AG04449 (cell line): ENCODE results near the gene ANXA6.

Experiments
- CTCF ChIA-PET: fragments of 350-600 bp; formaldehyde crosslinking; extraction: SDS; loops from one replicate; lab custom pipeline; 2021; ENCODE audit warnings: antibody characterized with exemption; lab: Yijun Ruan, JAX
- POLR2A ChIA-PET: fragments of 400-600, 350-600 bp; formaldehyde crosslinking; extraction: SDS; loops from one replicate; lab custom pipeline; 2020; ENCODE audit warnings: antibody characterized with exemption, inconsistent platforms; lab: Yijun Ruan, JAX
- DNase-seq: peaks from one replicate; pipeline ENCODE4 v3.0.0-alpha.2; 2010; ENCODE audit warnings: low read depth, low spot score
- H3K4me3 ChIP-seq: 2 replicates; pipeline ENCODE4 v1.5.1; 2011; ENCODE audit warnings: low read depth, mild to moderate bottlenecking, control low read depth, low read length
- CTCF ChIP-seq: IDR thresholded peaks from one replicate; pipeline ENCODE4 v1.5.1; 2011; ENCODE audit warnings: mild to moderate bottlenecking, moderate library complexity, low read length, control low read depth, inconsistent platforms; ENCODE audit not compliant: insufficient read depth; ENCODE audit errors: missing control alignments

Gene ANXA6

GRCh38 chr5:151097820-151098767, 59.5 kb downstream of the ANXA6 start:
- ChIA-PET POLR2A (no interaction called here), CTCF (interaction anchor here (0.9 to 9.1 kb wide), 9 partner anchors 15 to 96 kb away, joined by 3 to 104 read pairs (median 5); no protein-coding TSS in a partner anchor)
- no peak for TF ChIP-seq CTCF
- no peak overlapping the region for H3K4me3 ChIP-seq
- no peak for DNase-seq

GRCh38 chr5:151097061-151097460, 60.5 kb downstream of the ANXA6 start:
- POLR2A ChIA-PET = no interaction called here
- TF ChIP-seq CTCF = no peak
- DNase-seq = no peak
- no peak overlapping the region for H3K4me3 ChIP-seq
- CTCF ChIA-PET = interaction anchor here (0.9 to 9.1 kb wide), 5 partner anchors 9 to 47 kb away, joined by 3 to 104 read pairs (median 7); no protein-coding TSS in a partner anchor

GRCh38 chr5:151096001-151096373, 61.6 kb downstream of the ANXA6 start:
- POLR2A ChIA-PET = interaction anchor here (0.6 kb wide), 1 partner anchor 71 kb away, joined by 3 read pairs; no protein-coding TSS in a partner anchor
- CTCF ChIA-PET = interaction anchor here (1.1 to 9.1 kb wide), 3 partner anchors 19 to 46 kb away, joined by 5 to 104 read pairs (median 8); no protein-coding TSS in a partner anchor
- DNase-seq = no peak
- TF ChIP-seq CTCF = no peak
- no peak overlapping the region for H3K4me3 ChIP-seq

- no peak for TF ChIP-seq CTCF
- POLR2A ChIA-PET = no interaction called here
These were observed 62.1 kb downstream of the ANXA6 start for GRCh38 chr5:151095341-151096000.

GRCh38 chr5:151094852-151095245, 62.7 kb downstream of the ANXA6 start:
- no peak overlapping the region for H3K4me3 ChIP-seq
- CTCF ChIA-PET = interaction anchor here (1.3 to 9.1 kb wide), 2 partner anchors 35 to 45 kb away, joined by 3 to 104 read pairs; no protein-coding TSS in a partner anchor
- DNase-seq = no peak
- POLR2A ChIA-PET = no interaction called here
- TF ChIP-seq CTCF = no peak

More at GRCh38 chr5:151095341-151096000, 62.1 kb downstream of the ANXA6 start:
- CTCF ChIA-PET = interaction anchor here (1.9 to 9.1 kb wide), 2 partner anchors 30 to 45 kb away, joined by 8 to 104 read pairs; no protein-coding TSS in a partner anchor
- DNase-seq = no peak
- H3K4me3 ChIP-seq = no peak overlapping the region
